A549 (cell line): ENCODE data around the gene VWA8.

Source experiments
- CEBPB ChIP-seq, 2 experiments: fragments of >200 bp in 1 of 2; sonication (Bioruptor Twin) in 1 of 2; formaldehyde crosslinking in 1 of 2; IDR thresholded peaks; 2 replicates each; pipeline ENCODE4 v1.6.1; 2012 to 2016
- EP300 ChIP-seq, 2 experiments: fragments of >200 bp; sonication (Bioruptor Twin); formaldehyde crosslinking; IDR thresholded peaks; 2 replicates in 1 of 2; 3 replicates in 1 of 2; pipeline ENCODE4 v1.6.1; 2016 to 2017
- KDM5A ChIP-seq: fragments of 200-600 bp; sonication (generic); IDR thresholded peaks from 2 replicates; pipeline ENCODE4 v1.6.1; 2016; ENCODE audit warnings: antibody characterized with exemption, mild to moderate bottlenecking
- POLR2A ChIP-seq: IDR thresholded peaks from 2 replicates; pipeline ENCODE4 v1.6.1; 2012; ENCODE audit warnings: mild to moderate bottlenecking, low read length
- ZFP36 ChIP-seq: fragments of 450-650 bp; IDR thresholded peaks from 2 replicates; pipeline ENCODE4 v1.6.1; 2014; ENCODE audit warnings: borderline replicate concordance; ENCODE audit not compliant: partially characterized antibody
- TF ChIP-seq, protein P1 (sequence below): fragments of 450-650 bp; IDR thresholded peaks from 2 replicates; pipeline ENCODE4 v1.6.1; 2014; ENCODE audit warnings: antibody characterized with exemption
- TF ChIP-seq, protein P2 (sequence below): IDR thresholded peaks from 2 replicates; pipeline ENCODE4 v1.6.1; 2012
- TF ChIP-seq, protein P3 (sequence below): fragments of >200 bp; sonication (Bioruptor Twin); formaldehyde crosslinking; IDR thresholded peaks from 3 replicates; pipeline ENCODE4 v1.5.1; 2016
- TF ChIP-seq, protein P4 (sequence below): IDR thresholded peaks from 2 replicates; pipeline ENCODE4 v1.6.1; 2012; ENCODE audit warnings: low read depth, borderline replicate concordance
- TF ChIP-seq, protein P5 (sequence below): fragments of 200-600 bp; sonication (generic); IDR thresholded peaks from 2 replicates; pipeline ENCODE4 v1.6.1; 2016; ENCODE audit warnings: antibody characterized with exemption, mild to moderate bottlenecking, moderate library complexity

DNA sequence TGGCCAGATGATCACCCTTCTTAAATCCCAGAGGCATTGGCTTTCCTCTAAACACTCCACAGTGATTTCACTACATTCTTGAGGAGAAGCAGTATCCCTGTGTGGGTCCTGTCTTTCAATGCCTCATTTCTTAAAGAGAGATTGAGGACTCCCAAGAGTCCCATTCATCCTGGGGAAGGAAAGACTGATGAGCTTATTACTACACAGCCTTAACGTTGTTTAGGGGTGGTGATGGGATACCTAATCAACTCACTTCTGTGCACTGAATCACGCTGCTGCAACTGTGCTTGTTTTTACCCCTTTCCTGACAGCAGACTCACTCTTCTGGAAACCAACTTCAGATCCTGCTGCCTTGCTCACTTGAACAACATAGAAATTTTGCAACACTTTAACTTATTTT lies 300.5 kb downstream of the VWA8 start:
- TF ChIP-seq, protein P1, sequence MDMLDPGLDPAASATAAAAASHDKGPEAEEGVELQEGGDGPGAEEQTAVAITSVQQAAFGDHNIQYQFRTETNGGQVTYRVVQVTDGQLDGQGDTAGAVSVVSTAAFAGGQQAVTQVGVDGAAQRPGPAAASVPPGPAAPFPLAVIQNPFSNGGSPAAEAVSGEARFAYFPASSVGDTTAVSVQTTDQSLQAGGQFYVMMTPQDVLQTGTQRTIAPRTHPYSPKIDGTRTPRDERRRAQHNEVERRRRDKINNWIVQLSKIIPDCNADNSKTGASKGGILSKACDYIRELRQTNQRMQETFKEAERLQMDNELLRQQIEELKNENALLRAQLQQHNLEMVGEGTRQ = no peak
- TF ChIP-seq EP300 (IDR thresholded peaks at IDR 0.05) = no peak
- TF ChIP-seq, protein P2, sequence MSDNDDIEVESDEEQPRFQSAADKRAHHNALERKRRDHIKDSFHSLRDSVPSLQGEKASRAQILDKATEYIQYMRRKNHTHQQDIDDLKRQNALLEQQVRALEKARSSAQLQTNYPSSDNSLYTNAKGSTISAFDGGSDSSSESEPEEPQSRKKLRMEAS = no peak
- TF ChIP-seq, protein P3, sequence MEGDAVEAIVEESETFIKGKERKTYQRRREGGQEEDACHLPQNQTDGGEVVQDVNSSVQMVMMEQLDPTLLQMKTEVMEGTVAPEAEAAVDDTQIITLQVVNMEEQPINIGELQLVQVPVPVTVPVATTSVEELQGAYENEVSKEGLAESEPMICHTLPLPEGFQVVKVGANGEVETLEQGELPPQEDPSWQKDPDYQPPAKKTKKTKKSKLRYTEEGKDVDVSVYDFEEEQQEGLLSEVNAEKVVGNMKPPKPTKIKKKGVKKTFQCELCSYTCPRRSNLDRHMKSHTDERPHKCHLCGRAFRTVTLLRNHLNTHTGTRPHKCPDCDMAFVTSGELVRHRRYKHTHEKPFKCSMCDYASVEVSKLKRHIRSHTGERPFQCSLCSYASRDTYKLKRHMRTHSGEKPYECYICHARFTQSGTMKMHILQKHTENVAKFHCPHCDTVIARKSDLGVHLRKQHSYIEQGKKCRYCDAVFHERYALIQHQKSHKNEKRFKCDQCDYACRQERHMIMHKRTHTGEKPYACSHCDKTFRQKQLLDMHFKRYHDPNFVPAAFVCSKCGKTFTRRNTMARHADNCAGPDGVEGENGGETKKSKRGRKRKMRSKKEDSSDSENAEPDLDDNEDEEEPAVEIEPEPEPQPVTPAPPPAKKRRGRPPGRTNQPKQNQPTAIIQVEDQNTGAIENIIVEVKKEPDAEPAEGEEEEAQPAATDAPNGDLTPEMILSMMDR = no peak
- TF ChIP-seq, protein P4, sequence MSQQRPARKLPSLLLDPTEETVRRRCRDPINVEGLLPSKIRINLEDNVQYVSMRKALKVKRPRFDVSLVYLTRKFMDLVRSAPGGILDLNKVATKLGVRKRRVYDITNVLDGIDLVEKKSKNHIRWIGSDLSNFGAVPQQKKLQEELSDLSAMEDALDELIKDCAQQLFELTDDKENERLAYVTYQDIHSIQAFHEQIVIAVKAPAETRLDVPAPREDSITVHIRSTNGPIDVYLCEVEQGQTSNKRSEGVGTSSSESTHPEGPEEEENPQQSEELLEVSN = no peak
- TF ChIP-seq, protein P5, sequence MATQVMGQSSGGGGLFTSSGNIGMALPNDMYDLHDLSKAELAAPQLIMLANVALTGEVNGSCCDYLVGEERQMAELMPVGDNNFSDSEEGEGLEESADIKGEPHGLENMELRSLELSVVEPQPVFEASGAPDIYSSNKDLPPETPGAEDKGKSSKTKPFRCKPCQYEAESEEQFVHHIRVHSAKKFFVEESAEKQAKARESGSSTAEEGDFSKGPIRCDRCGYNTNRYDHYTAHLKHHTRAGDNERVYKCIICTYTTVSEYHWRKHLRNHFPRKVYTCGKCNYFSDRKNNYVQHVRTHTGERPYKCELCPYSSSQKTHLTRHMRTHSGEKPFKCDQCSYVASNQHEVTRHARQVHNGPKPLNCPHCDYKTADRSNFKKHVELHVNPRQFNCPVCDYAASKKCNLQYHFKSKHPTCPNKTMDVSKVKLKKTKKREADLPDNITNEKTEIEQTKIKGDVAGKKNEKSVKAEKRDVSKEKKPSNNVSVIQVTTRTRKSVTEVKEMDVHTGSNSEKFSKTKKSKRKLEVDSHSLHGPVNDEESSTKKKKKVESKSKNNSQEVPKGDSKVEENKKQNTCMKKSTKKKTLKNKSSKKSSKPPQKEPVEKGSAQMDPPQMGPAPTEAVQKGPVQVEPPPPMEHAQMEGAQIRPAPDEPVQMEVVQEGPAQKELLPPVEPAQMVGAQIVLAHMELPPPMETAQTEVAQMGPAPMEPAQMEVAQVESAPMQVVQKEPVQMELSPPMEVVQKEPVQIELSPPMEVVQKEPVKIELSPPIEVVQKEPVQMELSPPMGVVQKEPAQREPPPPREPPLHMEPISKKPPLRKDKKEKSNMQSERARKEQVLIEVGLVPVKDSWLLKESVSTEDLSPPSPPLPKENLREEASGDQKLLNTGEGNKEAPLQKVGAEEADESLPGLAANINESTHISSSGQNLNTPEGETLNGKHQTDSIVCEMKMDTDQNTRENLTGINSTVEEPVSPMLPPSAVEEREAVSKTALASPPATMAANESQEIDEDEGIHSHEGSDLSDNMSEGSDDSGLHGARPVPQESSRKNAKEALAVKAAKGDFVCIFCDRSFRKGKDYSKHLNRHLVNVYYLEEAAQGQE = no peak
- TF ChIP-seq POLR2A = no peak
- no peak for TF ChIP-seq KDM5A
- no peak for TF ChIP-seq ZFP36
- TF ChIP-seq CEBPB (IDR thresholded peaks at IDR 0.05) = no peak
